Endothelial cell of umbilical vein (primary cell): Measurements from ENCODE around the gene SLC39A9. TPM values are rescaled to one million over a fixed set of nuclear protein-coding genes. Genes with fewer than 3 reads are reported as not detected.

Source experiments
- BruUV-seq: library from RNA; stranded (reverse); fragments of 400-500 nt; replicated peaks from 2 replicates; lab custom pipeline; 2021; lab: Mats Ljungman, UMichigan
- CTCF ChIA-PET: fragments of 300-600, 350-600 bp; sonication (Branson Sonifier 250); formaldehyde crosslinking; loops from one replicate; lab custom pipeline; 2021; ENCODE audit warnings: antibody characterized with exemption, inconsistent platforms; lab: Charles Lee
- POLR2A ChIA-PET: fragments of 300-600, 350-600 bp; sonication (Branson Sonifier 250); formaldehyde crosslinking; loops from one replicate; lab custom pipeline; 2021; ENCODE audit warnings: antibody characterized with exemption, inconsistent platforms; lab: Charles Lee
- DNase-seq: peaks from one replicate; pipeline ENCODE4 v3.0.0-alpha.2; 2011; ENCODE audit warnings: low read depth, low spot score
- FAIRE-seq: peaks from 2 replicates; lab custom pipeline; 2011; peaks lifted over from hg19 to GRCh38; lab: Jason Lieb, UNC
- H2AFZ ChIP-seq: 2 replicates; pipeline ENCODE4 v1.6.0; 2012; ENCODE audit warnings: low read depth, low read length, control low read depth, inconsistent platforms
- H3K27ac ChIP-seq: 2 replicates; pipeline ENCODE4 v1.5.1; 2011; ENCODE audit warnings: low read depth, mild to moderate bottlenecking, control low read depth, low read length, moderate library complexity; ENCODE audit not compliant: insufficient read depth
- H3K27me3 ChIP-seq, 2 experiments: 2 replicates each; pipeline versions ENCODE4 v1.6.0 to v1.6.1; 2011; ENCODE audit warnings: low read length in 2 of 2, mixed read lengths in 1 of 2; ENCODE audit not compliant: control insufficient read depth in 2 of 2, insufficient read depth in 2 of 2
- H3K36me3 ChIP-seq, 2 experiments: 2 replicates in 1 of 2; 3 replicates in 1 of 2; pipeline ENCODE4 v1.5.1; 2011; ENCODE audit warnings: low read length in 2 of 2, mild to moderate bottlenecking in 1 of 2, moderate library complexity in 1 of 2; ENCODE audit not compliant: control insufficient read depth in 2 of 2, insufficient read depth in 2 of 2; ENCODE audit errors: extremely low read depth in 1 of 2
- H3K4me1 ChIP-seq: 3 replicates; pipeline ENCODE4 v1.5.1; 2011; ENCODE audit warnings: mild to moderate bottlenecking, low read length; ENCODE audit not compliant: control insufficient read depth, insufficient read depth; ENCODE audit errors: extremely low read depth
- H3K4me2 ChIP-seq: 2 replicates; pipeline ENCODE4 v1.6.1; 2011; ENCODE audit warnings: low read length, control low read depth, mixed read lengths; ENCODE audit not compliant: insufficient read depth
- H3K4me3 ChIP-seq, 3 experiments: fragments of 200-600 bp in 1 of 3; sonication (generic), shearing (Covaris generic) in 1 of 3; replicated peaks in 1 of 3; 2 replicates each; pipeline ENCODE4 v1.5.1; 2011 to 2016; ENCODE audit warnings: control low read depth in 3 of 3, low read length in 3 of 3, mild to moderate bottlenecking in 2 of 3, inconsistent platforms in 1 of 3, low read depth in 1 of 3, moderate library complexity in 1 of 3; ENCODE audit not compliant: insufficient read depth in 1 of 3
- H3K79me2 ChIP-seq: 2 replicates; pipeline ENCODE4 v1.6.0; 2012; ENCODE audit warnings: low read length, inconsistent platforms; ENCODE audit not compliant: control insufficient read depth, insufficient read depth
- H3K9ac ChIP-seq: replicated peaks from 2 replicates; pipeline ENCODE3; 2011; ENCODE audit warnings: low read length, control low read depth; ENCODE audit not compliant: insufficient read depth; ENCODE audit errors: extremely low read depth
- H3K9me1 ChIP-seq: replicated peaks from 3 replicates; pipeline ENCODE4 v1.6.0; 2011; ENCODE audit warnings: mild to moderate bottlenecking, low read length; ENCODE audit not compliant: control insufficient read depth, insufficient read depth; ENCODE audit errors: extremely low read depth
- H3K9me3 ChIP-seq: replicated peaks from 2 replicates; pipeline ENCODE4 v1.5.1; 2012; ENCODE audit warnings: low read length, inconsistent platforms; ENCODE audit not compliant: control insufficient read depth, insufficient read depth
- H4K20me1 ChIP-seq: replicated peaks from 2 replicates; pipeline ENCODE3; 2011; ENCODE audit warnings: mild to moderate bottlenecking, low read length; ENCODE audit not compliant: control insufficient read depth, insufficient read depth; ENCODE audit errors: extremely low read depth
- EZH2 ChIP-seq: IDR thresholded peaks from 2 replicates; pipeline ENCODE4 v1.6.1; 2012; ENCODE audit warnings: borderline replicate concordance, low read depth, mild to moderate bottlenecking, moderate library complexity, low read length, inconsistent platforms; ENCODE audit not compliant: severe bottlenecking
- FOS ChIP-seq: IDR thresholded peaks from 2 replicates; pipeline ENCODE4 v1.6.1; 2011; ENCODE audit warnings: mild to moderate bottlenecking, low read length, moderate library complexity, borderline replicate concordance; ENCODE audit not compliant: insufficient read depth
- GATA2 ChIP-seq: IDR thresholded peaks from 2 replicates; pipeline ENCODE4 v1.7.0; 2011; ENCODE audit warnings: low read depth, mild to moderate bottlenecking, moderate library complexity, mixed read lengths, low read length; ENCODE audit not compliant: insufficient read length, insufficient read depth
- JUN ChIP-seq: IDR thresholded peaks from 2 replicates; pipeline ENCODE4 v1.6.1; 2011; ENCODE audit warnings: borderline replicate concordance, low read depth; ENCODE audit not compliant: insufficient read length, insufficient read depth
- MYC ChIP-seq: IDR thresholded peaks from one replicate; pipeline ENCODE4 v1.6.1; 2011; ENCODE audit warnings: mild to moderate bottlenecking, low read depth, low read length
- POLR2A ChIP-seq: IDR thresholded peaks from 2 replicates; pipeline ENCODE4 v1.6.1; 2012; ENCODE audit warnings: low read depth, mild to moderate bottlenecking, control low read depth, low read length
- POLR2AphosphoS5 ChIP-seq: IDR thresholded peaks from 2 replicates; pipeline ENCODE4 v1.6.1; 2012; ENCODE audit warnings: low read depth, mild to moderate bottlenecking, control low read depth, low read length, moderate library complexity; ENCODE audit not compliant: insufficient read depth
- dilution Hi-C: fragments of 300-500 bp; cut with MboI; formaldehyde crosslinking; loops from one replicate; pipeline ENCODE4 v1.15.0; 2019; ENCODE audit warnings: low sequenced_read_pairs; ENCODE audit not compliant: extremely low pct_ligation_motif_present
- intact Hi-C: fragments of 100-400 bp; cut with micrococcal nuclease; formaldehyde crosslinking; loops from one replicate; pipeline ENCODE4 v1.10.0; 2022
- polyA plus RNA-seq, 4 experiments: library from polyadenylated mRNA; depleted of rRNA in 3 of 4; stranded (reverse) in 3 of 4; unstranded in 1 of 4; fragments of >200 nt; gene quantifications; 2 replicates each; pipeline versions ENCODE4 v1.2.1 to v1.2.3, GENCODE V29; 2011 to 2012; ENCODE audit warnings: missing spikeins in 1 of 4
- total RNA-seq: library from RNA; stranded (reverse); gene quantifications from 2 replicates; pipeline ENCODE4 v1.2.3, GENCODE V29; 2021
- TF ChIP-seq, protein P1 (sequence below): IDR thresholded peaks from 2 replicates; pipeline ENCODE4 v1.6.1; 2011; ENCODE audit not compliant: insufficient read depth, insufficient read length
- TF ChIP-seq, protein P2 (sequence below), 2 donors: IDR thresholded peaks; 1 replicate in 1 of 2; 2 replicates in 1 of 2; pipeline ENCODE4 v1.5.1; 2011; ENCODE audit warnings: low read length in 2 of 2, mild to moderate bottlenecking in 2 of 2, moderate library complexity in 2 of 2, control low read depth in 1 of 2, inconsistent platforms in 1 of 2, low read depth in 1 of 2; ENCODE audit not compliant: insufficient read depth in 1 of 2; ENCODE audit errors: extremely low read depth in 1 of 2

SLC39A9 gene
- total and polyA plus RNA-seq, 2 donors (not counting 3 experiments of a cell fraction or from before 2014, with no cell fraction given), result 39.8 to 55.2 TPM

DNA sequence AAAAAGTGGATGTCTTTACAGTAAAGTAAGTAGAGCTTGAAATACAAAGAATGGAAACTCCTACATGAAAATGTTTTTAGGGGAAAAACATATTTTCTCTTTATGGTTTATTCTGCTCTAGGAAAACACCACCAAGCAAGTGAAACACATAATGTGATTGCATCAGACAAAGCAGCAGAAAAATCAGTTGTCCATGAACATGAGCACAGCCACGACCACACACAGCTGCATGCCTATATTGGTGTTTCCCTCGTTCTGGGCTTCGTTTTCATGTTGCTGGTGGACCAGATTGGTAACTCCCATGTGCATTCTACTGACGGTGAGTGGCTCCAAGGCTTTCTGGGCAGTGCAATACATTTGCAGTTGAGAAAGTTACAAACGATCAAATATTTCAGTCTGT, 43.5 kb downstream of the SLC39A9 start:
- H3K27ac ChIP-seq, result no peak overlapping the region
- H3K9ac ChIP-seq, result no peak overlapping the region
- peaks cover 2% of the 10 kb centered on the region for H3K9me1 ChIP-seq
- intact Hi-C loops, result no loop called here
- no peaks in the 10 kb centered on the region for H4K20me1 ChIP-seq
- FAIRE-seq (no peak), DNase-seq (no peak)
- H3K79me2 ChIP-seq, result no peaks in the 10 kb centered on the region
- POLR2A ChIA-PET, result no interaction called here
- no TSS peak for BruUV-seq
- peaks cover 0 to 2% of the 10 kb centered on the region in 2 experiments for H3K36me3 ChIP-seq
- no peak for TF ChIP-seq MYC
- TF ChIP-seq, protein P1, sequence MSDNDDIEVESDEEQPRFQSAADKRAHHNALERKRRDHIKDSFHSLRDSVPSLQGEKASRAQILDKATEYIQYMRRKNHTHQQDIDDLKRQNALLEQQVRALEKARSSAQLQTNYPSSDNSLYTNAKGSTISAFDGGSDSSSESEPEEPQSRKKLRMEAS, result no peak
- TF ChIP-seq GATA2, result no peak
- no peak for TF ChIP-seq JUN
- TF ChIP-seq POLR2A, result no peak
- no peak for TF ChIP-seq POLR2AphosphoS5
- TF ChIP-seq EZH2, result no peak
- no peak for TF ChIP-seq FOS
- TF ChIP-seq, protein P2, sequence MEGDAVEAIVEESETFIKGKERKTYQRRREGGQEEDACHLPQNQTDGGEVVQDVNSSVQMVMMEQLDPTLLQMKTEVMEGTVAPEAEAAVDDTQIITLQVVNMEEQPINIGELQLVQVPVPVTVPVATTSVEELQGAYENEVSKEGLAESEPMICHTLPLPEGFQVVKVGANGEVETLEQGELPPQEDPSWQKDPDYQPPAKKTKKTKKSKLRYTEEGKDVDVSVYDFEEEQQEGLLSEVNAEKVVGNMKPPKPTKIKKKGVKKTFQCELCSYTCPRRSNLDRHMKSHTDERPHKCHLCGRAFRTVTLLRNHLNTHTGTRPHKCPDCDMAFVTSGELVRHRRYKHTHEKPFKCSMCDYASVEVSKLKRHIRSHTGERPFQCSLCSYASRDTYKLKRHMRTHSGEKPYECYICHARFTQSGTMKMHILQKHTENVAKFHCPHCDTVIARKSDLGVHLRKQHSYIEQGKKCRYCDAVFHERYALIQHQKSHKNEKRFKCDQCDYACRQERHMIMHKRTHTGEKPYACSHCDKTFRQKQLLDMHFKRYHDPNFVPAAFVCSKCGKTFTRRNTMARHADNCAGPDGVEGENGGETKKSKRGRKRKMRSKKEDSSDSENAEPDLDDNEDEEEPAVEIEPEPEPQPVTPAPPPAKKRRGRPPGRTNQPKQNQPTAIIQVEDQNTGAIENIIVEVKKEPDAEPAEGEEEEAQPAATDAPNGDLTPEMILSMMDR (IDR thresholded peaks at IDR 0.05; ENCODE audit: extremely low read depth in 1 of 2, insufficient read depth in 1 of 2, low read depth in 1 of 2, low read length in 2 of 2), result no peak
- H3K9me3 ChIP-seq, result no peaks in the 10 kb centered on the region
- H3K4me3 ChIP-seq, result no peak overlapping the region
- CTCF ChIA-PET, result no interaction called here
- no peak overlapping the region for H2AFZ ChIP-seq
- H3K4me1 ChIP-seq, result peaks cover 5% of the 10 kb centered on the region
- H3K4me2 ChIP-seq, result no peak overlapping the region
- no peaks in the 10 kb centered on the region for H3K27me3 ChIP-seq
- dilution Hi-C loops, result no loop called here
